Kidney epithelial cell (primary cell): ENCODE data around the gene NT5M. TPM values are rescaled to one million over a fixed set of nuclear protein-coding genes. Genes with fewer than 3 reads are reported as not detected.
A peak's percentile ranks its signal among the peaks of the same experiment; 100 is the strongest.
"Not testable (repeated sequence)": the region's sequence is repeated elsewhere in the genome, so short reads cannot be mapped to it uniquely, and the experiment has no call there.

Source experiments
- DNase-seq: peaks from one replicate; pipeline ENCODE4 v3.0.0-alpha.2; 2010; ENCODE audit warnings: low read depth
- H3K27me3 ChIP-seq: 2 replicates; pipeline ENCODE4 v1.6.0; 2011; ENCODE audit warnings: low read length; ENCODE audit not compliant: control insufficient read depth, insufficient read depth
- H3K36me3 ChIP-seq: 2 replicates; pipeline ENCODE4 v1.5.1; 2011; ENCODE audit warnings: low read length; ENCODE audit not compliant: control insufficient read depth, insufficient read depth
- H3K4me3 ChIP-seq: 2 replicates; pipeline ENCODE4 v1.5.1; 2011; ENCODE audit warnings: low read depth, mild to moderate bottlenecking, control low read depth, low read length
- CTCF ChIP-seq: IDR thresholded peaks from 2 replicates; pipeline ENCODE4 v1.5.1; 2011; ENCODE audit warnings: mild to moderate bottlenecking, moderate library complexity, low read length, control low read depth, inconsistent platforms; ENCODE audit not compliant: insufficient read depth, poor library complexity, severe bottlenecking
- total RNA-seq: library from RNA; depleted of rRNA; stranded (reverse); fragments of >200 nt; gene quantifications from 2 replicates; pipeline ENCODE4 v1.2.3, GENCODE V29; 2015

The NT5M gene
- total RNA-seq, 1 donor from 2014 or later = 4.9 TPM

DNA sequence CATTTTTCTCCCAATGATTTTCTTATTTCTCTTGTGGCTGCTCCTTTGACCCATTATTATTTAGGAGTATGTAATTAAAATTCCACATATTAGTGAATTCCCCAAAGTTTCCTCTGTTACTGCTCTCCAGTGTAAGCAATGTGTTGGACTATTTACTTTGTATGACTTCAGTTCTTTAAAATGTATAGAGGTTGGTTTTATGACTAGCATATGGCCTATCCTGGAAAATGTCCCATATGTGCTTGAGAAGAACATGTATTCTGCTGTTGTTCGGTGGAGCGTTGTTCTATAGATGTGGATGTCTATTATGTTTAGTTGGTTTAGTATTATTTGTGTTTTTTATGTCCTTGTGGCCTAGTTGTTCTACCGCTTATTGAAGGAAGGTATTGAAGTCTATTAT is 6.0 kb upstream of the NT5M start:
- DNase-seq = no peak
- no peak for TF ChIP-seq CTCF
- no peaks in the 10 kb centered on the region for H3K27me3 ChIP-seq
- no peak overlapping the region for H3K4me3 ChIP-seq
- no peaks in the 10 kb centered on the region for H3K36me3 ChIP-seq

- no peaks in the 10 kb centered on the region for H3K36me3 ChIP-seq
- DNase-seq = no peak
Observed at GRCh38 chr17:17298108-17298507, 5.1 kb upstream of the NT5M start.

DNA sequence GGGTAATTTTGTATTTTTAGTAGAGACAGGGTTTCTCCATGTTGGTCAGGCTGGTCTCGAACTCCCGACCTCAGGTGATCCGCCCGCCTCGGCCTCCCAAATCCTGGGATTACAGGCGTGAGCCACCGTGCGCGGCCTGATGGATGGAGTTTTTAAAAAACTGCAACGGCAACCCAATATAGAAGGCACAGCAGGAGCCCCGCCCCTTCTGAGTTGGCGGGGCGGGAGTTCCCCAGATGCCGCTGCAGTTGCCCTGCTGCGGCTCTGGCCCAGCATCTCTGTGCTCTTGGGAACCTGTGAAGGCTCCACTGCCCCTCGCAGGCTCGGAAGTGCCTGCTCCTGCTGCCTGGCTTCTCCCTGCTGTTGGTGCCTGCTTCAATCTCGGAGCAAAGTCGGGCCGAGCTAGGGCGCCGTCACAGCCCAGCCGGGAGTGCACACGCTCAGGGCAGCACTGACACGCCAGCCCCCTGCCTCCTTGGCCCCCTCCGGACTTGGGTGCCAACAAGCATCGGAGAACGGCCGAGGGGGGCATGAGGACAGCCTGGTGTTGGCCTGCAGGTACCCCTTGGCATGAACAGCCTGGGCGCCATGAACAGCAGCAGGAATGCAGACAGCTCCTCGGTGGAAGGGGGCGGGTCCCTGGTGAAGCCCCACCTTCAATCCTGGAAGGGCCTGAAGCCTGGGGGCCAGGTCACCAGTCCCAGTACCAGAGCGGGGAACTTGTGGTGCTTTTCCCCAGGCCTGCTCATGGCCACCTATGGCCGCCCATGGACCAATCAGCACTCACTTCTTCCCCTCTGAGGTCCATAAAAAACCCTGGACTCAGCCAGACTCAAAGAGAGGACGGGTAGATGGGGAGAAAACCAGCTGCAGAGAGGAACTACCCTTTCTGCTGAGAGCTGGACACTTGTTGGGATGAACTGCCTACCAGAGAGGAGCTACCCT is 2.3 kb upstream of the NT5M start:
- peak overlapping the region; percentile 37 for H3K4me3 ChIP-seq
- TF ChIP-seq CTCF = no peak
- H3K27me3 ChIP-seq = no peaks in the 10 kb centered on the region
- no peaks in the 10 kb centered on the region for H3K36me3 ChIP-seq
- no peak for DNase-seq

More at GRCh38 chr17:17298108-17298507, 5.1 kb upstream of the NT5M start:
- Histone ChIP-seq H3K27me3 (no peaks in the 10 kb centered on the region), H3K4me3 (no peak overlapping the region)
- TF ChIP-seq CTCF = no peak

DNA sequence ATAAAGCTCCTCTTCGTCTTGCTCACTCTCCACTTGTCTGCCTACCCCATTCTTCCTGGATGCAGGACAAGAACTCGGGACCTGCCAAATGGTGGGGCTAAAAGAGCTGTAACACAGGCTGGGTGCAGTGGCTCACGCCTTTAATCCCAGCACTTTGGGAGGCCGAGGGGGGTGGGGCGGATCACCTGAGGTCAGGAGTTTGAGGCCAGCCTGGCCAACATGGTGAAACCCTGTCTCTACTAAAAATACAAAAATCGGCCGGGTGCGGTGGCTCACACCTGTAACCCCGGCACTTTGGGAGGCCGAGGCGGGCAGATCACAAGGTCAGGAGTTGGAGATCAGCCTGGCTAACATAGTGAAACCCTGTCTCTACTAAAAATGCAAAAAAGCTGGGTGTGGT is 1.5 kb upstream of the NT5M start:
- H3K27me3 ChIP-seq, DNase-seq: not testable (repeated sequence)

GRCh38 chr17:17303847-17304490 is 796 bp downstream of the NT5M start:
- no peak for DNase-seq
- H3K4me3 ChIP-seq = peak overlapping the region; percentile 51
- no peaks in the 10 kb centered on the region for H3K36me3 ChIP-seq
- no peak for TF ChIP-seq CTCF
- no peaks in the 10 kb centered on the region for H3K27me3 ChIP-seq

More for the DNA sequence above, 1.5 kb upstream of the NT5M start:
- not testable (repeated sequence) for H3K4me3 ChIP-seq, H3K36me3 ChIP-seq

DNA sequence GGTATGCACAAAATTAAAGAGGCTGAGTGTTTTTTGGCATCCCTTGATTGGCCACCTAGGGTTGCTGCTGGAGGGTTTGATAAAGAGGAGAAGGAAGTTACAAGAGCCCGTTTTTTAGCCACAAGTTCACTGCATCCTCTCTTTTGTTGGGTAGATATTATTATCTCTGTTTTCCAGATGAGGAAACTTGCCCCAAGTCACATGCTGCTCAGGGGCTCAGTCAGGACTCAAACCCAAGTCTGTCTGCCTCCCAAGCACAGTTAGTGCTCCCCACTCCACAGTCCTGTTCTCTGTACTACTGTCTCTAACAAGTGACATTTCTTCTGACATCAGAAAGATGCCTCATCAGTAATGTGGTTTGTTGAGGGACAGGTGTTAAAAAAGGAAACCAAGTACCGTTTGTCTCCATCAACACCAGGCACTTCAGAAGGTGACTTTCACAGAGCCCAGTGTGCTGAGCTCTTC is 1.4 kb downstream of the NT5M start:
- H3K4me3 ChIP-seq = no peak overlapping the region
- no peaks in the 10 kb centered on the region for H3K36me3 ChIP-seq
- DNase-seq = no peak
- no peaks in the 10 kb centered on the region for H3K27me3 ChIP-seq
- TF ChIP-seq CTCF = no peak
